A673 (cell line): ENCODE results near the gene GFPT1.

Experiments used
- EZH2 ChIP-seq: fragments of 200-600 bp; sonication (generic); IDR thresholded peaks from 2 replicates; pipeline ENCODE4 v1.6.1; 2017; ENCODE audit warnings: borderline replicate concordance, low read depth, mild to moderate bottlenecking, mixed read lengths, antibody characterized with exemption, low read length; ENCODE audit not compliant: poor library complexity, severe bottlenecking
- TF ChIP-seq, protein P1 (sequence below): fragments of 300-800, 200-600 bp; sonication (generic); conservative IDR thresholded peaks from 2 replicates; pipeline ENCODE4 v1.5.1; 2017; ENCODE audit warnings: low read depth, mild to moderate bottlenecking, antibody characterized with exemption, low read length, moderate library complexity, mixed read lengths

DNA sequence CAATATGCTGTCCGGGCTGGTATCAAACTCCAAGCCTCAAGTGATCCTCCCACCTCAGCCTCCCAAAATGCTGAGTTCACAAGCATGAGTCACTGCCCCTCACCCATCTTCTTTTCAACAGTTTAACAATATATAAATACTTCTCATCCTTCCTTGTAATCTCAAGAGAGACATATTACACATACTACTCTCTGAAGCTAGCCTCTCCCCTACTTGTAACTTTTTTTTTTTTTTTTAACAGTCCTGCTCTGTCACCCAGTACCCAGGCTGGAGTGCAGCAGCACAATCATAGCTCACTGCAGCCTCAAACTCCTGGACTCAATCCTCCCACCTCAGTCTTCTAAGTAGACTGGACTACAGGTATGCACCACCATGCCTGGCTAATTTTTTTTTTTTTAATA lies 5.7 kb downstream of the GFPT1 start:
- TF ChIP-seq, protein P1, sequence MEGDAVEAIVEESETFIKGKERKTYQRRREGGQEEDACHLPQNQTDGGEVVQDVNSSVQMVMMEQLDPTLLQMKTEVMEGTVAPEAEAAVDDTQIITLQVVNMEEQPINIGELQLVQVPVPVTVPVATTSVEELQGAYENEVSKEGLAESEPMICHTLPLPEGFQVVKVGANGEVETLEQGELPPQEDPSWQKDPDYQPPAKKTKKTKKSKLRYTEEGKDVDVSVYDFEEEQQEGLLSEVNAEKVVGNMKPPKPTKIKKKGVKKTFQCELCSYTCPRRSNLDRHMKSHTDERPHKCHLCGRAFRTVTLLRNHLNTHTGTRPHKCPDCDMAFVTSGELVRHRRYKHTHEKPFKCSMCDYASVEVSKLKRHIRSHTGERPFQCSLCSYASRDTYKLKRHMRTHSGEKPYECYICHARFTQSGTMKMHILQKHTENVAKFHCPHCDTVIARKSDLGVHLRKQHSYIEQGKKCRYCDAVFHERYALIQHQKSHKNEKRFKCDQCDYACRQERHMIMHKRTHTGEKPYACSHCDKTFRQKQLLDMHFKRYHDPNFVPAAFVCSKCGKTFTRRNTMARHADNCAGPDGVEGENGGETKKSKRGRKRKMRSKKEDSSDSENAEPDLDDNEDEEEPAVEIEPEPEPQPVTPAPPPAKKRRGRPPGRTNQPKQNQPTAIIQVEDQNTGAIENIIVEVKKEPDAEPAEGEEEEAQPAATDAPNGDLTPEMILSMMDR = no peak
- TF ChIP-seq EZH2 = no peak
